Panc1 (cell line): ENCODE measurements around the gene KRTAP10-2. TPM values are rescaled to one million over a fixed set of nuclear protein-coding genes. Genes with fewer than 3 reads are reported as not detected.

Experiments used
- ATAC-seq: fragments of 200-7000 bp; cut with Tn5 transposase; 2 replicates; pipeline ENCODE4 v1.9.1; 2020; ENCODE audit warnings: mild to moderate bottlenecking, moderate library complexity
- BruUV-seq: library from RNA; stranded (reverse); fragments of 400-500 nt; replicated peaks from 2 replicates; lab custom pipeline; 2021; lab: Mats Ljungman, UMichigan
- CTCF ChIA-PET: fragments of 300-600 bp; sonication (Branson Sonifier 250); formaldehyde crosslinking; loops from one replicate; lab custom pipeline; 2022; ENCODE audit warnings: antibody characterized with exemption; lab: Charles Lee
- POLR2A ChIA-PET: fragments of 300-600 bp; sonication (Branson Sonifier 250); formaldehyde crosslinking; loops from one replicate; lab custom pipeline; 2022; ENCODE audit warnings: antibody characterized with exemption; lab: Charles Lee
- DNase-seq: peaks from one replicate; pipeline ENCODE4 v3.0.0-alpha.2; 2010; ENCODE audit warnings: low read depth, low spot score
- H3K27ac ChIP-seq: 2 replicates; pipeline ENCODE4 v1.5.1; 2011; ENCODE audit warnings: mild to moderate bottlenecking, low read length, inconsistent platforms
- H3K27me3 ChIP-seq: fragments of 200-500 bp; sonication (Bioruptor generic); 2 replicates; pipeline ENCODE4 v1.6.0; 2014; ENCODE audit warnings: low read length, inconsistent platforms; ENCODE audit not compliant: control insufficient read depth, insufficient read depth
- H3K36me3 ChIP-seq: fragments of 200-500 bp; sonication (Bioruptor generic); 2 replicates; pipeline ENCODE4 v1.5.1; 2014; ENCODE audit warnings: inconsistent platforms, mild to moderate bottlenecking, low read length, moderate library complexity; ENCODE audit not compliant: control insufficient read depth, insufficient read depth
- H3K4me1 ChIP-seq: 2 replicates; pipeline ENCODE4 v1.5.1; 2011; ENCODE audit warnings: inconsistent platforms, mild to moderate bottlenecking, low read length, moderate library complexity; ENCODE audit not compliant: control insufficient read depth, insufficient read depth
- H3K4me3 ChIP-seq, 2 experiments: 2 replicates each; pipeline ENCODE4 v1.5.1; 2011 to 2012; ENCODE audit warnings: low read depth in 2 of 2, low read length in 2 of 2, mild to moderate bottlenecking in 2 of 2, inconsistent platforms in 1 of 2, moderate library complexity in 1 of 2
- H3K9me3 ChIP-seq: fragments of 200-500 bp; sonication (Bioruptor generic); 2 replicates; pipeline ENCODE4 v1.5.1; 2014; ENCODE audit warnings: low read depth, mild to moderate bottlenecking, inconsistent platforms, low read length, moderate library complexity; ENCODE audit not compliant: control insufficient read depth, insufficient read depth
- POLR2AphosphoS5 ChIP-seq: IDR thresholded peaks from 2 replicates; pipeline ENCODE4 v1.6.1; 2012; ENCODE audit warnings: mild to moderate bottlenecking, low read depth, low read length, moderate library complexity
- SIN3A ChIP-seq: IDR thresholded peaks from 2 replicates; pipeline ENCODE4 v1.6.1; 2012; ENCODE audit warnings: low read depth, mild to moderate bottlenecking, low read length, moderate library complexity, borderline replicate concordance; ENCODE audit not compliant: insufficient read depth
- TCF7L2 ChIP-seq: IDR thresholded peaks from 2 replicates; pipeline ENCODE4 v1.6.1; 2011; ENCODE audit warnings: mild to moderate bottlenecking, low read depth, low read length, inconsistent platforms
- in situ Hi-C: cut with HindIII; loops from 2 replicates; pipeline ENCODE4 v1.10.0; 2016; ENCODE audit warnings: low sequenced_read_pairs, low pct_unique_long_range_greater_than_20kb
- intact Hi-C: fragments of 100-400 bp; cut with micrococcal nuclease; formaldehyde crosslinking; loops from one replicate; pipeline ENCODE4 v1.10.0; 2022; ENCODE audit not compliant: unreplicated experiment
- total RNA-seq: library from RNA; stranded (reverse); gene quantifications from one replicate; pipeline ENCODE4 v1.2.1, GENCODE V29; 2021; ENCODE audit not compliant: unreplicated experiment
- TF ChIP-seq, protein P1 (sequence below): fragments of 450-650 bp; IDR thresholded peaks from 2 replicates; pipeline ENCODE4 v1.5.1; 2017; ENCODE audit warnings: mild to moderate bottlenecking
- TF ChIP-seq, protein P2 (sequence below), 2 experiments: IDR thresholded peaks; 2 replicates each; pipeline ENCODE4 v1.6.1; 2011 to 2012; ENCODE audit warnings: low read depth in 2 of 2, control low read depth in 1 of 2, low read length in 1 of 2, mild to moderate bottlenecking in 1 of 2, moderate library complexity in 1 of 2; ENCODE audit not compliant: insufficient read depth in 1 of 2

The KRTAP10-2 gene
- total RNA-seq, 1 experiment from 2014 or later, result not detected

DNA sequence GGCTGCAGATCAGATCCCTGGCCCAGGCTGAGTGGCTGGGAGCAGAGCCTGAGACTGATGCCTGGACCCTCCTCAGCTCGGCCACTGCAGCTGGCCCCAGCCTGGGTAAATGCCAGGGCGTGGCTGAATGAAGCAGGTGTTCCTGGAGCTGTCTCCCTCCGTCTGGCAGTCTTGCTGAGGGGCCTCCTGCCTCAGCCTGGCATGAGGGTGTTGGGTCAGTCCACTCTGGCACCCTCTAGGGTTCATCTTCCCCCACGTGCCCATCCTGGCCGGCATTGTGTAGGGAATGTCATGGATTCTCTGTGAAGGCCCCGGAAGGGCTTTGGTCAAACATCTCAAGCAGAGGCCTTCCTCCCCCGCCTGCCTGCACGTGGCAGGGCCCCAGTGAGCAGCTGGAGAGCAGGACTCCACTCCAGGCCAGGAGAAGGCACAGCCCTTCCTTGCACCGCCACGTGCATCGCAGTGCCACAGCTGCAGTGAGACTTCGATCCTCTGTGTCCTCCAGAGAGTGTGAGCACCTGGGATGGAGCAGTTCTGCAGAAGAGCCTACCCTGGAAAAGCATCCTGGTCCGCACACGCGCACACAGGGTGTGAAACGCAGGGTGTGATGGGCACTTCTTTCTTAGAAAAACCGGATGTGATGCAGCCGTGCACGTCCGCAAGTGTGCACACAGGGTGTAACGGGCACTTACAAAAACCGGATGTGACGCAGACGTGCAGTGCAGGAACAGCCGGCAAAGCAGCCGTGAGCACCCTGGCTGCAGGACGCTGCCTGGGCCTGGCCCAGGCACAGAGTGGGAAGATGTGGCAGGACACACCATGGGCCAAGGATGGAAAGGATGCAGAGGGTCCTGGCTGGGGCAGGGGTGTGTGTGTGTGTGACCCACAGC is 17.6 kb upstream of the KRTAP10-2 start:
- no TSS peak for BruUV-seq
- in situ Hi-C loops, result no loop called here
- DNase-seq, result no peak

DNA sequence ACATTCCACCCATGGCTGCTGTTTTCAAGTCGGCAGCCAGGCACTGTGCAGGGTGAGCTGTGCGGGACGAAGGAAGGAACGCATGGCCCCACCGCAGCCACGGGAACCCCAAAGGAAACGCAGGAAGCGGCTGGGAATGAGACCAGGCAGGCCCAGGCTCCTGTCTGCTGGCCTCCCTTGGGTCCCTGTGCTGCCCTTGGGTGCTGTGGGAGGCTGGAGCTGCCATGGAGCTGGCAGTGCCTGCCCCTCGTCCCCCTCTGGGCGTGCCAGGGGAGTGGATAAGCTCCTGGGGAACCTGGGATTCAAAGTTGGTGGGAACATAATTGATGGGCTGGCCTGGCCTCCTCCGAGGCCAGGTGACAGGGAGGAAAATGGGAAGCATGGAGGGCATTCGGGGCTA is 17.0 kb upstream of the KRTAP10-2 start:
- no peak for ATAC-seq
- peaks cover 2% of the 10 kb centered on the region; the same call in 1 of the 2 replicates for H3K4me1 ChIP-seq
- no peaks in the 10 kb centered on the region for H3K27me3 ChIP-seq
- no TSS peak for BruUV-seq
- H3K36me3 ChIP-seq, result no peaks in the 10 kb centered on the region
- in situ Hi-C loops, result no loop called here
- ChIA-PET CTCF (no interaction called here), POLR2A (no interaction called here)
- TF ChIP-seq, protein P1, sequence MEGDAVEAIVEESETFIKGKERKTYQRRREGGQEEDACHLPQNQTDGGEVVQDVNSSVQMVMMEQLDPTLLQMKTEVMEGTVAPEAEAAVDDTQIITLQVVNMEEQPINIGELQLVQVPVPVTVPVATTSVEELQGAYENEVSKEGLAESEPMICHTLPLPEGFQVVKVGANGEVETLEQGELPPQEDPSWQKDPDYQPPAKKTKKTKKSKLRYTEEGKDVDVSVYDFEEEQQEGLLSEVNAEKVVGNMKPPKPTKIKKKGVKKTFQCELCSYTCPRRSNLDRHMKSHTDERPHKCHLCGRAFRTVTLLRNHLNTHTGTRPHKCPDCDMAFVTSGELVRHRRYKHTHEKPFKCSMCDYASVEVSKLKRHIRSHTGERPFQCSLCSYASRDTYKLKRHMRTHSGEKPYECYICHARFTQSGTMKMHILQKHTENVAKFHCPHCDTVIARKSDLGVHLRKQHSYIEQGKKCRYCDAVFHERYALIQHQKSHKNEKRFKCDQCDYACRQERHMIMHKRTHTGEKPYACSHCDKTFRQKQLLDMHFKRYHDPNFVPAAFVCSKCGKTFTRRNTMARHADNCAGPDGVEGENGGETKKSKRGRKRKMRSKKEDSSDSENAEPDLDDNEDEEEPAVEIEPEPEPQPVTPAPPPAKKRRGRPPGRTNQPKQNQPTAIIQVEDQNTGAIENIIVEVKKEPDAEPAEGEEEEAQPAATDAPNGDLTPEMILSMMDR, result no peak
- TF ChIP-seq SIN3A, result no peak
- no peak for TF ChIP-seq TCF7L2
- TF ChIP-seq POLR2AphosphoS5, result no peak
- TF ChIP-seq, protein P2, sequence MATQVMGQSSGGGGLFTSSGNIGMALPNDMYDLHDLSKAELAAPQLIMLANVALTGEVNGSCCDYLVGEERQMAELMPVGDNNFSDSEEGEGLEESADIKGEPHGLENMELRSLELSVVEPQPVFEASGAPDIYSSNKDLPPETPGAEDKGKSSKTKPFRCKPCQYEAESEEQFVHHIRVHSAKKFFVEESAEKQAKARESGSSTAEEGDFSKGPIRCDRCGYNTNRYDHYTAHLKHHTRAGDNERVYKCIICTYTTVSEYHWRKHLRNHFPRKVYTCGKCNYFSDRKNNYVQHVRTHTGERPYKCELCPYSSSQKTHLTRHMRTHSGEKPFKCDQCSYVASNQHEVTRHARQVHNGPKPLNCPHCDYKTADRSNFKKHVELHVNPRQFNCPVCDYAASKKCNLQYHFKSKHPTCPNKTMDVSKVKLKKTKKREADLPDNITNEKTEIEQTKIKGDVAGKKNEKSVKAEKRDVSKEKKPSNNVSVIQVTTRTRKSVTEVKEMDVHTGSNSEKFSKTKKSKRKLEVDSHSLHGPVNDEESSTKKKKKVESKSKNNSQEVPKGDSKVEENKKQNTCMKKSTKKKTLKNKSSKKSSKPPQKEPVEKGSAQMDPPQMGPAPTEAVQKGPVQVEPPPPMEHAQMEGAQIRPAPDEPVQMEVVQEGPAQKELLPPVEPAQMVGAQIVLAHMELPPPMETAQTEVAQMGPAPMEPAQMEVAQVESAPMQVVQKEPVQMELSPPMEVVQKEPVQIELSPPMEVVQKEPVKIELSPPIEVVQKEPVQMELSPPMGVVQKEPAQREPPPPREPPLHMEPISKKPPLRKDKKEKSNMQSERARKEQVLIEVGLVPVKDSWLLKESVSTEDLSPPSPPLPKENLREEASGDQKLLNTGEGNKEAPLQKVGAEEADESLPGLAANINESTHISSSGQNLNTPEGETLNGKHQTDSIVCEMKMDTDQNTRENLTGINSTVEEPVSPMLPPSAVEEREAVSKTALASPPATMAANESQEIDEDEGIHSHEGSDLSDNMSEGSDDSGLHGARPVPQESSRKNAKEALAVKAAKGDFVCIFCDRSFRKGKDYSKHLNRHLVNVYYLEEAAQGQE (IDR thresholded peaks at IDR 0.05; ENCODE audit: insufficient read depth in 1 of 2, low read depth in 2 of 2, low read length in 1 of 2), result no peak
- no peak for DNase-seq
- H3K9me3 ChIP-seq, result no peaks in the 10 kb centered on the region
- H3K27ac ChIP-seq, result no peak overlapping the region
- intact Hi-C loops, result no loop called here
- no peak overlapping the region for H3K4me3 ChIP-seq

More for the DNA sequence above, 17.6 kb upstream of the KRTAP10-2 start:
- Histone ChIP-seq H3K4me3 (no peak overlapping the region), H3K9me3 (no peaks in the 10 kb centered on the region), H3K36me3 (no peaks in the 10 kb centered on the region), H3K27ac (no peak overlapping the region), H3K27me3 (no peaks in the 10 kb centered on the region), H3K4me1 (peaks cover 5% of the 10 kb centered on the region; the same call in 1 of the 2 replicates)
- intact Hi-C loops, result no loop called here
- ChIA-PET POLR2A (no interaction called here), CTCF (no interaction called here)
- ATAC-seq, result no peak; the same call in 1 of the 2 replicates
- TF ChIP-seq SIN3A (no peak), TCF7L2 (no peak), POLR2AphosphoS5 (no peak)
- TF ChIP-seq, protein P1, result no peak
- TF ChIP-seq, protein P2 (IDR thresholded peaks at IDR 0.05; ENCODE audit: insufficient read depth in 1 of 2, low read depth in 2 of 2, low read length in 1 of 2), result no peak
